Measurements from ENCODE around the gene LIPC. TPM values are rescaled to one million over a fixed set of nuclear protein-coding genes. Genes with fewer than 3 reads are reported as not detected.

LIPC gene
- total and polyA plus RNA-seq, 8 donors = 0.69 to 5.5 (median 1.5) TPM

GRCh38 chr15:58611731-58612676 is 180.2 kb downstream of the LIPC start:
- peaks cover 0 to 6% (median 0%) of the 10 kb centered on the region in 3 donors for H3K36me3 ChIP-seq
- H3K27ac ChIP-seq = no peak overlapping the region
- 92 to 96% methylated on average over 6 of the region's 6 CpGs for WGBS, 2 donors
- peak in 1 of 4 donors; percentile 55 for ATAC-seq
- no peak overlapping the region for H3K4me3 ChIP-seq
- no peaks in the 10 kb centered on the region for H3K27me3 ChIP-seq
- H3K4me1 ChIP-seq = no peaks in the 10 kb centered on the region
- DNase-seq = no peak
- intact Hi-C loops (cut with DNase I) = no loop called here
- TF ChIP-seq, protein P1, sequence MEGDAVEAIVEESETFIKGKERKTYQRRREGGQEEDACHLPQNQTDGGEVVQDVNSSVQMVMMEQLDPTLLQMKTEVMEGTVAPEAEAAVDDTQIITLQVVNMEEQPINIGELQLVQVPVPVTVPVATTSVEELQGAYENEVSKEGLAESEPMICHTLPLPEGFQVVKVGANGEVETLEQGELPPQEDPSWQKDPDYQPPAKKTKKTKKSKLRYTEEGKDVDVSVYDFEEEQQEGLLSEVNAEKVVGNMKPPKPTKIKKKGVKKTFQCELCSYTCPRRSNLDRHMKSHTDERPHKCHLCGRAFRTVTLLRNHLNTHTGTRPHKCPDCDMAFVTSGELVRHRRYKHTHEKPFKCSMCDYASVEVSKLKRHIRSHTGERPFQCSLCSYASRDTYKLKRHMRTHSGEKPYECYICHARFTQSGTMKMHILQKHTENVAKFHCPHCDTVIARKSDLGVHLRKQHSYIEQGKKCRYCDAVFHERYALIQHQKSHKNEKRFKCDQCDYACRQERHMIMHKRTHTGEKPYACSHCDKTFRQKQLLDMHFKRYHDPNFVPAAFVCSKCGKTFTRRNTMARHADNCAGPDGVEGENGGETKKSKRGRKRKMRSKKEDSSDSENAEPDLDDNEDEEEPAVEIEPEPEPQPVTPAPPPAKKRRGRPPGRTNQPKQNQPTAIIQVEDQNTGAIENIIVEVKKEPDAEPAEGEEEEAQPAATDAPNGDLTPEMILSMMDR (IDR thresholded peaks at IDR 0.05) = no peak
- no peaks in the 10 kb centered on the region for H3K9me3 ChIP-seq
- no peak for FAIRE-seq

DNA sequence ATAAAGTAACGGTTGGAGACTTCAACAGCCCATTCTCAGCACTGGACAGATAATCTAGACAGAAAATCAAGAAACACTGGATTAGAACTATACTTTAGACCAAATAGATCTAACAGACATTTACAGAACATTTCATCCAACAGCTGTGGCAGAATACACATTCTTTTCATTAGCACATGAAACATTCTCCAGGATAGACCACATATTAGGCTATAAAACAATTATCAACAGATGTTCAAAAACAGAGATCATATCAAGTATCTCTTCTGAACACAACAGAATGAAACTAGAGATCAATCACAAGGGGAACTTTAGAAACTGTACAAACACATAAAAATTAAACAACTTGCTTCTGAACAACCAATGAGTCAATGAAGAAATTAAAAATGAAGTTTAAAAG is 184.4 kb downstream of the LIPC start:
- H3K4me3 ChIP-seq = no peak overlapping the region
- H3K4me1 ChIP-seq = no peaks in the 10 kb centered on the region
- intact Hi-C loops (cut with DNase I) = no loop called here
- TF ChIP-seq, protein P1 (IDR thresholded peaks at IDR 0.05) = no peak
- DNase-seq (no peak), FAIRE-seq (no peak), ATAC-seq (no peak)
- H3K27ac ChIP-seq = no peak overlapping the region
- 96 to 100% methylated on average over 1 of the region's 1 CpG for WGBS, 2 donors
- H3K27me3 ChIP-seq = no peaks in the 10 kb centered on the region
- peaks cover 0 to 6% (median 5%) of the 10 kb centered on the region in 3 donors for H3K36me3 ChIP-seq
- no peaks in the 10 kb centered on the region for H3K9me3 ChIP-seq

All from pancreas (tissue), 10 donors.